Activated CD8-positive, alpha-beta memory T cell treated with anti-CD3 and anti-CD28 coated beads, Interleukin-2, amount 50 U/mL, for 48 hours (primary cell): ENCODE data around the gene PIP5K1C.
A peak's percentile ranks its signal among the peaks of the same experiment; 100 is the strongest.

Experiments used
- DNase-seq: peaks from one replicate; pipeline ENCODE4 v3.0.0-alpha.2; 2020

Gene PIP5K1C

DNA sequence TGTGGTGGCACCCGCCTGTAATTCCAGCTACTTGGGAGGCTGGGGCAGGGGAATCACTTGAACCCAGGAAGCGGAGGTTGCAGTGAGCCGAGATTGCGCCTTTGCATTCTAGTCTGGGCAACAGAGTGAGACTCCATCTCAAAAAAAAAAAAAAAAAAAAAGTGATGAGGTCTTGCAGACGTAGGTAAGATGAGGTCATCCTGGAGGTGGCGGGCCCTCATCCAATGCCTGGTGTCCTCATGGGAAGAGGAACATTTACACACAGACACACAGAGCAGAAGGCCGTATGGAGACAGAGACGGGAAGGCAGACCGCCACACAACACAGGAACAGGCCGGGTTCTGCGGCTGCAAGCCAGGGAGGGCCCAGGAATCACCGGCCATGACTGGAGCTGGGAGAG lies 78.0 kb downstream of the PIP5K1C start:
- DNase-seq: no peak

DNA sequence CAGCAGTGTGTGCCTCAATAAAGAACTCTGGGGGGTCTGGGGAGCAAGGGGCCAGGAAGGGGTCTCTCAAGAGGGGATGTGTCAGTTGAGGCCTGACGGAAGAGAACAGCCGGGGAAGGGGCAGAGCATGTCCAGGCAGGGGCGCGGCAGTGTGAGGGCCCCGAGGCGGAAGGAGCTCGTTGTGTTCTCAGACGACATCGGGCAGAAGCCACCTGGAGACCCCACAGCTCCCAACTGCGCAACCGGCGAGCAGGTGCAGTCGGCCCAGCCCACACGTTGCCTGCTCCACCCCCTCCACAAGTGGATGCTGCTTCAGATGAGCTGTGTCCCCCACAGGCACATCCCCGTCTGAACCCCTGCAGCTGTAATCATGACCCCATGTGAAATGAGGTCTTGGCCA lies 78.6 kb downstream of the PIP5K1C start:
- no peak for DNase-seq

DNA sequence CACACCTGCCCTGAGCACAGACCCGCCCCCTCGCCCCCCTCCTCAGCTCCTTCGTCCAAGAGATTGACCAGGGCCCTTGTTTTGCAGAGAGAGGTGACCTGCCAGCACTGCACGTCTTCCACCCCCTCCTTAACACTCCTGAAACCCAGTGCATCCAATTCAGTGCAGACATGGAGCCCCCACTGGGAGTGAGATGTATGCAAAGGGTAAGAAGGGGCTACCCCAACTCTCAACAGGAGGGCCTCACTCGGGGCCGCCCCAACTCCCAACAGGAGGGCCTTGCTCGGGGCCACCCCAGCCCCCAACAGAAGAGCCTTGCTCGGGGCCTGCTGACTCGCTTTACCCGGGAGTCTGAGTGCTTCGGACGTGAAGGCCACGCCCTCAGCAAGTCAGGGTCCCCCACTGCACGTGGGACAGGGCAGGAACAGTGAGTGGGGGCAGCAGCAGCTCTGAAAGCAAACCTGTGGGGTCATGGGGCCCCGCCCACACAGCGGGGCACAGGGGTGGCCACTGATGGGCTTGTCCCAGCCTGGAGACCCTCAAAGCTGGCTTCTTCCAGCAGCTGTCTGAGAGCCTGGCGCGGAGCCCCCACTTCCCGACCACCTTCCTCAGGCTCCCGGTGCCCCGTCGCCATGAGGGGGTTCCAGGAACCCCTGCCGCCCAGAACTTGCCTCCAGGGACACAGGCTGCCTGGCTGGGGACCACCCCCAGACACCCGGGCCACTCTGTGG lies 79.3 kb downstream of the PIP5K1C start:
- no peak for DNase-seq

DNA sequence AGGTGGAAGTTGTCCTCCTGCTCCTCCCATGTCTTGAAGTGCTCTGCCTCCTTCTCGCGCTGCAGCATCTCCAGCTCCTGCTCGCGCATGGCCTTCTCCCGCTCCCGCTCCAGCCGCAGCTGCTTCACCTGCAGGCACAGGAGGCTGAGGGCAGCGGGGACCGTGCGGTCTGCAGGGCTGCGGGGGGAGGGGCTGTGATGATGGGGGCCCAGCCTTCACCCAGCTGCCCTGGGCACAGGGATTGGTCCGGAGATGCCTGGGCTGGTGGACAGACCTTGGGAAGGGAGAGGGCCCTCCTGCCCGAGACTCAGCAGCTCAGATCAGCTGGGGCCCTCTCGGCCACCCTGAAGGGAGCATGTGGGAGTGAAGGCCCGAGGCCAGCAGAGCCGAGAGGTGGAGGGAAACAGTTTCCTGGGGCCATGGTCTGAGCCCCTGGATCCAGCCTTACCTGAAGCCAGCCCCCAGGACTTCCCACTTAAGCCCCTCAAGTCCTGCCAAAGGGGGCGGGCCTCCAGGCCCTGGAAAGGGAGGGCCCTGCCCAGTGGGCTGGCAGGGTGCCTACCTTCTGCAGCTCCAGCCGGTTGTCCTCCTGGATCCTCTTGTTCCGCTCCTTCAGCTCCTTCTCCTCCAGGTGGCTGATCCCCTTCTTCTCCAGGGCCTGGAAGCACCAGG lies 80.0 kb downstream of the PIP5K1C start:
- DNase-seq: no peak

DNA sequence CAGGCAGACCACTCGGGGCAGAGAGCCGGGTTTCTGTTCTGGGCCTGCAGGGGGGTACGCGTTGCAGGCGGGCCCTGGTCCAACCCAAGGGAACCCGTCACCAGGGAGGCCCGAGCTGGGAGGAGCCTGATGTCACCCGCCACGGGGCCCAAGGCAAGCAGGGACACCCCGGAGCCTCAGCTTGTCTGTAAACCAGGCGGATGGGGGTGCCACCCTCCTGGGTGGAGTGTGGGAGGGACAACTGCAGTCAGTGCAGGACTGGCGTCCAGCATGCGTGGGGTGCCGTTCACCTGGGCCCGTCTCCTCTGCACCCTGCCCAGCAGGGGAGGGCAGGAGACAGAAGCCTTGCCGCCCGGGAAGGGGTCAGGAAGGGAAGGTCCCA lies 80.6 kb downstream of the PIP5K1C start:
- no peak for DNase-seq

DNA sequence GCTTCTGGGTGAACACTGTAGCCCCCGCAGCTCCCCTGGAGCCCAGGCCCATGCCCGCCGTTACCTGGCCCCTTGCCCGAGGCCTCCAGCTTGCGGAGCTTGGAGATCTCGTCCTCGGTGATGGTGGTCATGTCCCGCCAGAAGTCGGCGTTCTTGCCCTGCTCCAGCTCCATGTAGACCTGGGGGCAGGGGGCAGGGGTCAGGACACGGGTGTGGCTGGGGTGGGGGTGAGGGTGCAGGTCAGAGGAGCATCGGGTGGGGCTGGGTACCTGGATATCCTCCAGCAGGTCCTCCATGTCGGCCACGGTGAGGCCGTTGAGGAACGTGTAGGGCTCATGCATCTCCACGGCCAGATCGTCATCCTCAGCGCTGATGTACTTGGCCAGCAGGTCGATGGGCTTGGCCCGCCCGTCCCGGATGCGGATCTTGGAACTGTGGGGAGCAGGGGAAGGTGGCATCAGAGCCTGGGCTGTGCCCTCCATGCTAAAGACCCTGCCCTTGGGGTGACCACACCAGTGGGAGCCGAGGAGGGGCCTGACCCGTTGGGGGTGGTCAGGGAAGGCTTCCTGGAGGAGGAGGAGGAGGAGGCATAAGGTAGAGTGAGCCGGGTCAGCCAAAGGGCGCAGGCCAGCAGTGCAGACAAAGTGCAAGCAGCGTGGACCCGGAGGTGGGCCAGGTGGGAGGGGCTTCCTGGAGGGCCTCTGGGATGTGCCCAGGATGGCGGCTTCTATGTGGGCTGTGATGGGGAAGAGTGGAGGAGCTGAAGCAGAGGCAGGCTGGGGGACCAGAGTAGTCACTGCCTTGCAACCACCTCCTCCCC lies 81.2 kb downstream of the PIP5K1C start:
- no peak for DNase-seq

DNA sequence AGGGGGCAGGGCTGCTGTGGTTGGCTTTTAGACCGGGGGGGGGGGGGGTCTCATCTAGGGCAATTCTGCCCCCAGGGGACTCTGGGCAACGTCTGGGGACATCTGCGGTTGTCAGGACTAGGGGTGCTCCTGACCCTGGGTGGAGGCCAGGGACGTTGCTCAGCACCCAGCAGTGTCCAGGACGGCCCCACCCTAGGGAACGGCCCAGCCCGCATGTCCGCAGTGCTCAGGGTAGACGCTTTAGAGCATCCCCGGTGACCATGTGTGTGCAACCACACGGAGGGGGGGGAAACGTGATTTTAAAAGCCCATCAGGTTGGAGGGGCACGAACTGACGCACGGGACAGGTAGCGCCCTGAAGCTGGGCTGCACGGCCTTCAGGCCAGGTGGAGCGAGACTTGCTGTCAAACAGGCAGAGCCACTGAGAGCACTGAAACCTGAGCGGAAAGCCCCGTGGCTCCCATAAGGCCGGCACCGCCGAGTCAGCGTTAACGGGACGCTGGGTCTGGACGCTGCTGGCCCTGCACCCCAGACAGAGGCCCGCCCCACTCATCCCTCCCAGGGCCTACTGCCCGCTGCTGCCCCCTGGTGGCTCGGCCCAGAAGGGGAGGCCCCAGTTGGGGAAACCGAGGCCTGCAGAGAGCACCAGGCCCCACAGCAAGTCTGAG lies 82.0 kb downstream of the PIP5K1C start:
- peak; percentile 88 for DNase-seq

DNA sequence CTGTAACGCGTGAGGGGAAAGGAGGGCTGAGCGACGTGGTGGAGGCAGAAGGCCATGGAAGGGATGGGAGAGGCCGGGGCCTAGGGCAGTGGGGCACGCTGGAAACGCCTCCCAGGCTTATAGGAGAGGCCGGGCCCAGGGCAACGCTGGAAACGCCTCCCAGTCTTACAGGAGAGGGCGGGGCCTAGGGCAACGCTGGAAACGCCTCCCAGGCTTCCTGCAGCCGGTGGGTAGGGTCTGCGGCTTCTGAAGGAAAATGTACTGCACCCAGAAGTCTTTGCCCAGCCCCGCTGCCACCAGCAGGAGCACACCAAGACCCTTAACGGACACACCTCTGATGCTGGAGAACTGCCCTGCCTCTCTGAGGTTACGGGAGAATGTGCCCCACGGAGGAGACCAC lies 82.8 kb downstream of the PIP5K1C start:
- no peak for DNase-seq

DNA sequence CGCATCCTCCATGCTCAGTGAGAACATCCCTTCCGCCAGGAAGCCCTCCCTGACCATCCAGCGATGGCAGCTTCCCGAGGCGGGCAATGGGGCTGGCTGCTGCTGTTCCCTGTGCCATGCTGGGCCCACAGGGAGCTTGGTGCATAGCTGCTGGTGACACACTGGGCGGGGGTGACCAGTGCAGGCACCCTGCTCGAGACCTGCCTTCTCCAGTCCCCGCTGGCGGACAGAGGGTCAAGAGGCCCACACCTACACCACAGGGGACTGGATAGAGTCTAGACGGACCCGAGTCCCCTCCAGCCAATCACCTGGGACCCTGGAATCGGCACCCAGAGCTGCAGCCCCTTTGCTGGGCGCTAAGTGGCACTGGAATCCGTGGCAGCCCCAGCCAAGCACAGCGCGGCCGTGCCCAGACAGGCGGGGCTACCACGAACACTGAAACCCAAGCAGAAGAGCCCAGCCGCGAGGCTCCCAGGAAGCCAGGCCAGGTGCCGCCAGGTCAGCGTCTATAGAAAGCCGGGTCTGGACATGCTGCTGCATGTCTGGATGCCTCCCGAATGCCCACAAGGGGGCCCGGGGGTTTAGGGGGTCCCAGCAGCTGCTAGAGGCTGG lies 84.6 kb downstream of the PIP5K1C start:
- no peak for DNase-seq

DNA sequence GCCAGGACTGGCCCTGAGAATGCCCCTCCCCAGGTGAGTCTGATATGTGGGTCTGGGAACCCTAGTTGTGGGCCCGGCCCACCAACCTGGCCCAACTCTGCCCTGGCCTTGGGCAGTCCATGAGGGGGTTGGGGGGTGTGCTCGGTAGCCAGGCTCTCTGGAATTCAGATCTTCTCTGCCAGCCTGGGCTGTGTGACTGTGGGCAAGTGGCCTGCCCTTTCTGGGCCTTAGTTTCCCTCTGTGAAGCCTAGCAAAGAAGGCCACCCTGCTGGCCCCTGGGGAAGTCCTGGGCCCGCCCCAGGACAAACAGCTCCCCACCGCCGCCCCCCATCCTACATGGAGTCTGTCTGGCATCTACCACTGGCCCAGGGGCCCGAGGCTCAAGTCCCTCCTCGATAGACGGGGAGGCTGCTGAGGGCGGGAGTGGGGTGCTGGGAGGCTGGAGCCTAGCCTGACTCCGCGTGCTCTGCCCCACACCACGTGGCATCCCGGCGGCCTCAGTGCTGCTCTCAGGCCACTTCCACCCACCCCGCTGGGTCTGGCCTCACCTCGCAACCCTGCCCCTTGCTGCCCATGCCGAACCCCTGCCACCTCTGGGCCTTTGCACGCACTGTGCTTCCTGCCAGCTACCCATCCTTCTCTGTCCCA lies 85.3 kb downstream of the PIP5K1C start:
- no peak for DNase-seq

DNA sequence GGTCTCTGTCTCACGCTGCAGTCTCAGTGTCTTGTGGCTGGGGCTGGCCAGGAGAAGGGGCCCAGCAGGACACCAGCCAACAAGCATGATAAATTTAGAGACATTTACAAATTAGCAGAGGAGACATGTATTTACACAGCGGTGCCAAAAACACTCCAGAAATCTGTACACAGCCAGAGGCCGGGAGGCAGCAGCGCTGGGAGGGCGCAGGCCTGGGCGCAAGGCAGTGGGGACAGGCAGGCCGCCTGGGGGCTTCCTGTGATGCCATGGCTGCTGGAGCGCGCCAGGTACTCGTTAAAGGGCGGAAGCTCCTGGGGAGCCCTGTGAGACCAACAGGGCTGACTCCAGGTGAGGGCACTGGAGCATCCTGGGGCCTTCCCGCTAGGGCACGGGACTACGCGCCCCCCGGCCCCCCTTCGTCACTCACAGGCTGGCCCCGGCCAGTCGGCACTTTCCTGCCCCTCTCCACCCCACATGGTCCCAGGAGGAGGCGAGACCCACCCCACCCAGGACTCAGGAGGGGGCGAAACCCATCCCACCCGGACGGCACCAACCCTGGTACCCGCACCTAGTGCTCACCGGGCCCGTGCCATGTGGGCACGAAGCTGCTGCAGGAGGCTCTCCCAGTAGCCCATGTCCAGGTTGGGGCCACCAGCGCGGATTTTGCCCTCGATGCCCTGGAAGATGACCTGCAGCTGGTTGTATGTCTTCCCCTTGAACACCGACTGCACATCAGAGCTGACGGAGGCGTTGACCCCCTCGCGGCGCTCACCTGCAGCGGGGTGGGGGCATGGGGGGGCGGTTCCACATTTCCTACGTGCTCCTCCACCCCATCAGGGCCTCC lies 86.2 kb downstream of the PIP5K1C start:
- DNase-seq: no peak

DNA sequence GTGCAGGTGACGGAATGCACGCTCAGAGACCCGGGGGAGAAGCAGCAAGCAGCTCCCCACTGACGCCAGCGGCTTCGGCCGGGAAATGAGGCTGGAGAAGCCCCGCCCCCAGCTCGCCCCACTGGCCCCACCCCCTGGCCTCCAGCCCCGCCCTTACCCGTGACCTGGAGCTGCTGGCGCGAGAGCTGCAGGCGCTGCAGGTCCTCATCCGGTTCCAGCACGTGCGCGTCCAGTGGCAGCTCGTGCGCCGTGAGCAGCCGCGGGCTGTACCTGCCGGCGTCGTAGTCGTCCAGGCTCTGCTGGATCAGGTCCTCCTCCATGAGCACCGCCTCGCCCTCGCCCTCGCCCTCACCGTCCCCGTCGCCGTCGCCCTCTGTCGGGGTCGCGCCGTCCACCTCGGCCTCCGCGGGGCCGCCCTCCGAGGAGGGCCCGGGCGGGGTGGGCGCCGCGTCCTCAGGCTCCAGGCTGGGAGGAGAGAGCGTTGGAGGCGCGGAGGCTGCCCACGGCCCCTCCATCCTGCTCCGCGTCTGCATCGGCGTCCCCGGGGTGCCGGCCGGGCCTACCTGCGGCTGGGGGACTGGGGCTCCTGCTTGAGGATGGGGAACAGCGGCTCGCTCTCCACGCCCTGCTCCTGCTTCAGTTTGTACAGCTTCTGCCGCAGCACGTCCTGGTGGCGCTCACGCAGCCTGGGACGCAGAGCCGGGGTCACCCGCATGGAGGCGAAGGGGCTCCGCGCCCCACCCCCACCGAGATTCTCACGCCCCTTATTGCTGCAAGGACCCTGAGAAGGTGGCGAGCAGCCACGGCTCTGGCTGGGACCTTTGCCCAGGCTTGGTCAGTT lies 87.1 kb downstream of the PIP5K1C start:
- DNase-seq: no peak

DNA sequence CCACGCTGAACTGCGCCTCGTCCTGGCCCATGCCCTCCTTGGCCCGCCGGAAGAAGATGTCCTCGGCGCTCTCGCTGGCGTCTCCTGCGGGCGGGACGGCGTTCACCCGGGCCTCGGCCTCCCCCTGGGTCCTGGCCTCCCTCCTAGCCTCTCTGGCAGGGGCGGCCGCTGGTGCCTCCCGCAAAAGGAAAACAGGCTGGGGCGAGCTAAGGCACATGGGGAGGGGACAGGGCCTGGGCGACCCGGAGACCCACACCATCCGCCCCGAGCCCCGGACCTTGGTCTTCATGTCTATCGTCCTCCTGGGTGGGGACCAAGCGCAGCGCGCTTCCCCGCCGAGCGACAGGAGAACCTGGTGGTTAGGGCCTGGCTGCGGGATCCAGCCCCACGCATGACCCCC lies 87.9 kb downstream of the PIP5K1C start:
- no peak for DNase-seq

DNA sequence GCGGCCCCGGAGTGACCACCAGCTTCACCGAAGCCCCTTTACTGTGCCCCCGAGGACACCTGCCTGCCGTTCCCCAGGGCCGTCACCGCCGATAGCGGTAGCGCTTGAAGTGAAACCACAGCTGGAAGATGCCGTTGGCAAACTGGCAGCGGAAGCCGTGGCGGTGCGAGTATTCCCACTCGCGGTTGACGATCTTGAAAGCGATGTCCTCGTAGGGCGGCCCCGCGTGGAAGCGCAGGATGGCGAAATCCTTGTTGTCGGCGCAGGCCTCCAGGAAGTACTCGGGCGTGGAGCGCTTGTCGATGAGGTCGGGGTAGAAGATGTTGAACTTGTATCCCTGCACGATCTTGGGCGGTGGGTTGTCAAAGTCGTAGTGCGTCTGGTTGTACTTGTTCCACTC lies 88.4 kb downstream of the PIP5K1C start:
- no peak for DNase-seq

DNA sequence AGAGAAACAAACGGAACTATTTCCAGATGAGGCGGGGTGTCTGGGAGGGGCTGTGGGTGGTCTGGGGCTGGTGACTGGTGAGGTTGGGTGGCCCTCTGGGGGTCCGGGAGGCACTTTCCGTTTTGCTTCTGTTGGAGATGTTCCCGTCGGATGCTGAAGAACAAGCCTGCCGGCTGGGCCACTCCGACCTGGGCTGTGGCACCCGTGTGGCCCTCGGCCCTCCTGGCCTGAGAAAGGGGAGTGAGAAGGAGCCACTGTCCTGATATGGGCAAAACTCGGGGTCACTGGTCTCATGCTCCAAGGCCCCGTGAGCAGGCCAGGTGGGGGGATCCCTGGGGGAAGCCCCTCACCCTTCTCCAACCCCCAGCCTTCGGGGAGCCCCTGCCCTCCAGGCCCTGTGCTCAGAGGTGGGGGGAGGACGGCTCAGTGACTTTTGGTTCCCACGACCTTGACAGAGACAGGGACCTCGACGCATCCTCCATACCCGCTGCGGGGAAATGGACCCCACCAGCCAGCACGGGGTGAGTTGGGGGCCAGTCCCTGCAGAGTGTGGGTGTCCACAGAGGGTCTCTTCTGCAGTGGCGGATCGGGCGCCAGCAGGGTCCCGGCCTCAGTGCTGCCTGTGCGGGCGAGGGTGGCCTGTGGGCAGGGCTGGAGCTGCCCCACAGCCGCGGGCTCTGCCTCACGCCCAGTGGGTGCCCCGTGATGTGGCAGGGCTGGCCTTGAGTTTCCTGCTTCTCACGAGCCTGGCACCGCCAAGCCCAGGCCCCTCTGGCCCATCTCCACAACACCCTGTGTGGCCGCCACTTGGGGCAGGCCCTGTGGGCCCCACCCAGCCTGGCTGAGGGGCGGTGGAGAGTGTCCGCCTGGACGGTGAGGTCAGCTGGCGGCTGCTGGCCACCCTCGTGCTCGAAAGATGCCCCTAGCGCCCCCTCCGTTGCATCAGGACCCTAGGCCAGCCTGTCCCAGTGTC lies 89.2 kb downstream of the PIP5K1C start:
- no peak for DNase-seq

DNA sequence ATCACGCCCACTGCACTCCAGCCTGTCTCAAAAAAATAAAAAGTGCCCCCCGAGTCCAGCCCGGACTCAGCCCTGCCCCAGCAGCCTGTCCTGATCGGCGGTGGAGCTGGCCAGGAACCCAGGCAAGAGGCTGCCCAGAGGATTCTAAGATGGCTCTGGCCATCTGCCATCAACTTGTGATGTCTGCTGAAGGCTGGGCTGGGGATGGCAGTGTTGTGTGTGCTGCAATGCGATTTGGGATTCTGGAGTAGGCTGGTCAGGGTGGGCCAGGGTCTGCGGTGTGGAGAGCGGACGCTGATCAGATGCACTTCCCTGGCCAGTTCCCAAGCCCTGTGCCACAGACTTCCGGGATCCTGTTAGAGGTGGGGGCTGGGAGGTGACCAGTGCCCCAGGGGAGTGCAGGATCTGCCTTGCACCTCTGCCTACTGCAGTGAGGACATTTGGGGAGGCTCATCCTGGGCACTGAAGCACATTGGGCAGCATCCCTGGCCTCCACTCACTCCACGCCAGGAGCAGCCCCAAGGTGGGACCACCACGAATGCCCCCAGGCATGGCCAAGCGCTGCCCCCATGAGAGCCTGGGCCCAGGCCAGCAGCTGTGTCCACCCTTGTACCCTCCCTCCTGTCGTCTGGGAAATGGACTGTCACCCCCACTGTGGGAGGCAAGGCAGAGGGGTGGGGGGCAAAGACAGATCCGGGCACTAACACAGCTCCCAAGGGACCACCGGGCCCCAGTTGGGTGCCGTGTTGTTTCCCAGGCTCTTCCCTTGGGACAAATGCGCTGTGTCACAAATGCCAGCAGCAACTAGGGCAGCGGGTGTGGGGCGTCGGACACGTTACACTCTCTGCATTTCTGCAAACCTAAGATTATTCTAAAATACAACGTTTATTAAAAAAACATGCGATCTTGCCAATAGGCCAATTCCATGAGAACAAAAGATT lies 90.2 kb downstream of the PIP5K1C start:
- DNase-seq: no peak

DNA sequence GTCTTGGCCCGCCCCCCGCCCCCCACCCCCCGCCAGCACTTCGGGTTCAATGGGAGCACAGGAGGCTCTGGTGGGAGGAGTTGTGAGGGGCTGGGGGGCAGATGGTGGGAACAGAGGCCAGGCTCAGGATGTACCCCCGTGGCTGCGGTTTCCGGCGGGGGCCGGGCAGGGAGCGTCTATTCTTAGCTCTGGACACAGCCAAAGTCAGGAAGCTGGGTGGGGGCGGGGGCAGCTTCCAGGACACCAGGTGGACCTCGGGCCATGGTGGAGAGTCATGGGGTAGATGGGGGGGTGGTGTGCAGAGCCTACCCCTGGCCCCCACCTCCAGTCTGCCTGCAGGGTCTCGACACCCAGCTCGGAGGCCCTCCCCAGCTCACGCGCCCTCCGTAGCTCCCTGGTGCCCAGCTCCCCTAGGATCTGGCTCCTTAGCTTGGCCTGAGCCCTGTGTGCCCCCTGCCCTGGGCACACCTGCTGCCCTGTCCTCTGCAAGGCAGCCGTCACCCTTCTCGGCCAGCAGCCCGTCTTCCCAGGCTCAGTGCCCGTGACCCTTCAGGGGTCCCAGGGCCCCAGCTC lies 91.4 kb downstream of the PIP5K1C start:
- DNase-seq: no peak
